Panc1 (cell line): Measurements from ENCODE around the gene TBC1D2B.

Experiments
- CTCF ChIP-seq: fragments of 450-650 bp; IDR thresholded peaks from 2 replicates; pipeline ENCODE4 v1.5.1; 2017; ENCODE audit warnings: mild to moderate bottlenecking
- POLR2AphosphoS5 ChIP-seq: IDR thresholded peaks from 2 replicates; pipeline ENCODE4 v1.6.1; 2012; ENCODE audit warnings: mild to moderate bottlenecking, low read depth, low read length, moderate library complexity

DNA sequence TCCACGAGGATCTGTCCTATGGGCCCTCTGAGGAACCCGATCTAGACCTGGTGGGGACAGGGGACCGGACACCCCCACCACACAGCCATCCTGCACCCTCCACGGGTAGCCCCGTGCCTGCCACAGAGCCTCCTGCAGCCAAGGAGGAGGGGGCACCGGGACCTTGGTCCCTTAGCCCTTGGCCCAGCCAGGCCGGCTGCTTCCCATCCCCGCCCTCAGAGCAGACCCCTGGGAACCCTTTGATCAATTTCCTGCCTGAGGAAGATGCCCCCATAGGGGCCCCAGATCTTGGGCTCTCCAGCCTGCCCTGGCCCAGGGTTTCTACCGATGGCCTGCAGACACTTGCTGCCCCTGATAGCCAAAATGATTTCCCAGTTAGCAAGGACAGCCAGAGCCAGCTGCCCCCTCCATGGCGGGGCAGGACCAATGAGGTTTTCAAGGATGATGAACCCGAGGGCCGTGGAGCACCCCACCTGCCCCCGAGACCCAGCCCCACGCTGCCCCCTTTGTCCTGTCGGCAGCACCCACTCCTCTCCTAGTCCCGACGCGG lies 91.5 kb downstream of the TBC1D2B start:
- TF ChIP-seq POLR2AphosphoS5 (no peak), CTCF (no peak)
